Heart left ventricle (tissue), 16 donors: ENCODE data around the gene TMEM100. TPM values are rescaled to one million over a fixed set of nuclear protein-coding genes. Genes with fewer than 3 reads are reported as not detected.

Source experiments
- ATAC-seq, 4 donors: fragments of 200-7000 bp; cut with Tn5 transposase; one replicate each; pipeline ENCODE4 v1.9.1; 2020 to 2022; ENCODE audit warnings: moderate library complexity in 4 of 4, mild to moderate bottlenecking in 3 of 4, moderate number of reproducible peaks in 1 of 4
- DNase-seq, 5 donors: peaks; one replicate each; pipeline ENCODE4 v3.0.0-alpha.2; 2020
- H3K27ac ChIP-seq, 12 donors: fragments of 200-600 bp; sonication (generic) in 4 of 12; one replicate each; pipeline versions ENCODE4 v1.5.0 to v1.8.0; 2016 to 2022; ENCODE audit warnings: mild to moderate bottlenecking in 2 of 12
- H3K27me3 ChIP-seq, 9 donors: fragments of 200-600 bp; sonication (generic) in 2 of 9; one replicate each; pipeline versions ENCODE4 v1.5.1 to v1.8.0; 2016 to 2022; ENCODE audit warnings: mild to moderate bottlenecking in 3 of 9
- H3K36me3 ChIP-seq, 9 donors: fragments of 200-600 bp; sonication (generic) in 2 of 9; one replicate each; pipeline versions ENCODE4 v1.5.0 to v1.8.0; 2018 to 2022; ENCODE audit warnings: mild to moderate bottlenecking in 2 of 9
- H3K4me1 ChIP-seq, 12 donors: fragments of 200-600 bp; sonication (generic) in 4 of 12; one replicate each; pipeline versions ENCODE4 v1.5.0 to v1.8.0; 2016 to 2022; ENCODE audit warnings: mild to moderate bottlenecking in 3 of 12
- H3K4me3 ChIP-seq, 12 donors: fragments of 200-600 bp; sonication (generic) in 4 of 12; one replicate each; pipeline versions ENCODE4 v1.5.0 to v1.8.0; 2017 to 2022; ENCODE audit warnings: mild to moderate bottlenecking in 9 of 12, moderate library complexity in 4 of 12
- H3K9me3 ChIP-seq, 12 donors: fragments of 200-600 bp; sonication (generic) in 4 of 12; one replicate each; pipeline versions ENCODE4 v1.5.0 to v1.8.0; 2016 to 2022; ENCODE audit warnings: mild to moderate bottlenecking in 1 of 12
- CTCF ChIP-seq, 12 donors: fragments of 200-600 bp; sonication (generic) in 4 of 12; IDR thresholded peaks; one replicate each; pipeline versions ENCODE4 v1.5.0 to v1.8.0; 2018 to 2022; ENCODE audit warnings: antibody characterized with exemption in 12 of 12, mild to moderate bottlenecking in 5 of 12
- POLR2A ChIP-seq, 2 donors: fragments of 450-650 bp; IDR thresholded peaks; one replicate each; pipeline ENCODE4 v1.6.1; 2017; ENCODE audit warnings: antibody characterized with exemption in 2 of 2, mild to moderate bottlenecking in 2 of 2, moderate library complexity in 2 of 2
- WGBS, 4 donors: extraction: QIAGEN DNeasy Blood & Tissue Kit in 2 of 4; methylation state at CpG; one replicate each; pipeline versions ENCODE4 v1.1.5 to v1.1.7; 2013 to 2018; 5-methylcytosine and 5-hydroxymethylcytosine counted together
- intact Hi-C, 10 donors: fragments of 100-400 bp; cut with DNase I; formaldehyde crosslinking; loops; one replicate each; pipeline versions ENCODE4 v1.11.1 to v1.14.2; 2022
- polyA plus RNA-seq, 2 donors: library from polyadenylated mRNA; stranded (reverse); fragments of 200-250 nt; gene quantifications; one replicate each; pipeline ENCODE4 v1.2.3, GENCODE V29; 2013
- total RNA-seq, 9 donors: library from RNA; depleted of rRNA in 2 of 9; stranded (reverse); fragments of >200 nt in 2 of 9; fragmentation: NEBNext Ultra II Directional in 3 of 9; extraction: Animal tissue kit (Norgen Biotek cat#: 25700) in 3 of 9; gene quantifications; one replicate each; pipeline versions ENCODE4 v1.1.0 to v1.2.4, GENCODE V29; 2016 to 2023
- donor health status: ischemic (EF 13 %, LVEDD 7.1; RV severe dilation, severe dysfunction).
- donor health status: healthy with polysubstance abuse.
- donor health status: DM: no; HTN: yes; CAD: no.
- donor health status: DM: no; HTN: no; CAD: no.
- donor health status: ischemic (EF 25% LVEDD 6.9; RV normal size, moderate dysfunction).
- donor health status: ischemic (EF 25% LVEDD 5.7; RV mildly dilated, moderate dysfunction).
- donor health status: healthy.
- donor health status: DM: yes; HTN: yes; CAD: no.
- donor health status: ischemic (EF 35%, LVEDD 5.7; RV mildly dilated, moderate dysfunction).
- donor health status: nonischemic (EF 11% LVEDD 7.7; RV severe dilation, severe dysfunction).
- donor health status: DM: yes; HTN: yes; CAD: no.
- donor health status: PGD.
- donor health status: ischemic (EF 29% LVEDD 5.4; RV normal size, mild dysfunction).
- donor health status: nonischemic (EF 23%, LVEDD 6.1; RV moderate dilation, normal function).

Gene TMEM100
- total and polyA plus RNA-seq, 11 donors = 2.3 to 9.3 (median 5.3) TPM

- no peak for TF ChIP-seq CTCF (IDR thresholded peaks at IDR 0.05)
- TF ChIP-seq POLR2A (IDR thresholded peaks at IDR 0.05) = no peak
- Histone ChIP-seq H3K9me3 (no peaks in the 10 kb centered on the region), H3K4me1 (peaks cover 0 to 38% (median 23%) of the 10 kb centered on the region in 12 donors), H3K4me3 (no peak overlapping the region), H3K36me3 (no peaks in the 10 kb centered on the region), H3K27me3 (no peaks in the 10 kb centered on the region), H3K27ac (peak overlapping the region in 3 of 12 donors; percentile 5 to 81 (median 16))
- intact Hi-C loops = no loop called here
- no peak for DNase-seq
- WGBS, 4 donors = 62 to 68% (median 67%) methylated on average over 4 of the region's 4 CpGs
- no peak for ATAC-seq
Observed at GRCh38 chr17:55734128-55734781, 11.6 kb upstream of the TMEM100 start.

DNA sequence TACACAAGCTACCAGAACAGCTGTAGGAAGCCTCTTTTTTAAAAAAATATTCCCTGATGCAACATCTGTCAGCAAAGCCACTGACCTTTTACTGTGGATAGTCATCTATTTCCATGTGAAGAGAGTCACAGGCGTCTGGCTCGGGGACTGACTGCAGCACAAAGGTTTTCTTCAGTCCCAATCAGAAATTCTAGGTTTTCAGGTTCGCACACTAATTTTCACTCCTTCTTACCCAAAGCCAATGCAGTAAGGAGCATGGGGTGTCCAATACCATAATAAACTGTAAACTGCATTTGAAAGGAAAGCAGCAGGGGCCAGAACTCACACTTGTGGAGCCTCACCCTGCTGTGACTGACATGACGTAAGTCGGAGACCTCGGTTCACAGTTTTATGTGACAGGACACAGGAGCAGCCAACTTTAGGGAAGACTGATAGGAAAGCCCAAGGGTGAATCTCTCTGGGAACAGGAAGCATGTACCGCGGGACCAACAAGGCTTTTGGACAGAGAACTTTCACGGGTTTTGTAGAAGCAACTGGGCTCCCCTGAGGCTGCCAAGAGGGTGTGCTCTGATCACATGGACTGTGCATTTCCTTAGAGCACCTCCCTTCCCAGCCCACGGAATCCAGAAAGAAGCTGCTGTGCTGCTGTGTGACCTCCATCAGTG lies 9.1 kb upstream of the TMEM100 start:
- Histone ChIP-seq H3K9me3 (no peaks in the 10 kb centered on the region), H3K4me3 (peak overlapping the region in 11 of 12 donors; percentile 9 to 48 (median 40)), H3K36me3 (no peaks in the 10 kb centered on the region), H3K27ac (peak overlapping the region; percentile 68 to 93 (median 84)), H3K27me3 (no peaks in the 10 kb centered on the region), H3K4me1 (peaks cover 0 to 40% (median 25%) of the 10 kb centered on the region in 12 donors)
- 10 to 22% (median 12%) methylated on average over 10 of the region's 10 CpGs for WGBS, 4 donors
- ATAC-seq (peak; percentile 79 to 90 (median 88)), DNase-seq (peak; percentile 71 to 85 (median 79))
- TF ChIP-seq POLR2A (IDR thresholded peaks at IDR 0.05) (peak in 1 of 2 donors; percentile 10), CTCF (IDR thresholded peaks at IDR 0.05) (no peak)
- intact Hi-C loops = loop anchor here in 2 of 10 donors (2.0 kb wide), 1 partner anchor 19 kb away; the partner anchor contains the start of gene PCTP (in 2 of the 2)

- whole genome bisulfite sequencing, 4 donors = 8 to 23% (median 12%) methylated on average over 3 of the region's 3 CpGs
- TF ChIP-seq CTCF (IDR thresholded peaks at IDR 0.05) (no peak), POLR2A (IDR thresholded peaks at IDR 0.05) (no peak)
- no peaks in the 10 kb centered on the region for H3K9me3 ChIP-seq
- H3K4me3 ChIP-seq = peak overlapping the region in 10 of 12 donors; percentile 12 to 48 (median 40)
- H3K27ac ChIP-seq = peak overlapping the region; percentile 68 to 93 (median 84)
- no peaks in the 10 kb centered on the region for H3K27me3 ChIP-seq
- ATAC-seq (peak; percentile 38 to 72 (median 64)), DNase-seq (no peak)
- H3K4me1 ChIP-seq = peaks cover 0 to 49% (median 31%) of the 10 kb centered on the region in 12 donors
- intact Hi-C loops = no loop called here
- H3K36me3 ChIP-seq = no peaks in the 10 kb centered on the region
Observed at GRCh38 chr17:55730808-55731207, 8.1 kb upstream of the TMEM100 start.

- ATAC-seq (no peak), DNase-seq (no peak)
- H3K27me3 ChIP-seq = no peaks in the 10 kb centered on the region
- no peaks in the 10 kb centered on the region for H3K36me3 ChIP-seq
- H3K9me3 ChIP-seq = no peaks in the 10 kb centered on the region
- TF ChIP-seq CTCF (IDR thresholded peaks at IDR 0.05) (no peak), POLR2A (IDR thresholded peaks at IDR 0.05) (no peak)
- H3K27ac ChIP-seq = peak overlapping the region; percentile 68 to 93 (median 84)
- peak overlapping the region in 9 of 12 donors; percentile 12 to 48 (median 40) for H3K4me3 ChIP-seq
- peaks cover 0 to 51% (median 31%) of the 10 kb centered on the region in 12 donors for H3K4me1 ChIP-seq
- intact Hi-C loops = no loop called here
- 2 to 15% (median 6%) methylated on average over 1 of the region's 1 CpG for WGBS, 4 donors
Observed at GRCh38 chr17:55730380-55730779, 7.7 kb upstream of the TMEM100 start.
